Neural progenitor cell (in vitro differentiated cells): ENCODE results near the gene UBR4. TPM values are rescaled to one million over a fixed set of nuclear protein-coding genes. Genes with fewer than 3 reads are reported as not detected.

Source experiments
- DNase-seq: peaks from one replicate; pipeline ENCODE4 v3.0.0-alpha.2; 2016; ENCODE audit warnings: low spot score
- H2AFZ ChIP-seq: fragments of 200-600 bp; sonication (generic); replicated peaks from 2 replicates; pipeline ENCODE4 v1.6.1; 2016; ENCODE audit warnings: antibody characterized with exemption
- H3F3A ChIP-seq: fragments of 200-600 bp; sonication (generic); 2 replicates; pipeline ENCODE4 v1.6.1; 2016; ENCODE audit warnings: antibody characterized with exemption, low read depth
- H3K27ac ChIP-seq: fragments of 200-600 bp; sonication (generic); 2 replicates; pipeline ENCODE4 v1.5.1; 2016; ENCODE audit warnings: mild to moderate bottlenecking
- H3K27me3 ChIP-seq: fragments of 200-600 bp; sonication (generic); 2 replicates; pipeline ENCODE4 v1.6.1; 2016; ENCODE audit warnings: mild to moderate bottlenecking, moderate library complexity
- H3K36me3 ChIP-seq: fragments of 200-600 bp; sonication (generic); 2 replicates; pipeline ENCODE4 v1.5.1; 2016
- H3K4me1 ChIP-seq: fragments of 200-600 bp; sonication (generic); 2 replicates; pipeline ENCODE4 v1.6.1; 2016; ENCODE audit warnings: mixed run types
- H3K4me2 ChIP-seq: fragments of 200-600 bp; sonication (generic); 2 replicates; pipeline ENCODE4 v1.6.1; 2016
- H3K4me3 ChIP-seq: fragments of 200-600 bp; sonication (generic); 2 replicates; pipeline ENCODE4 v1.5.1; 2016
- H3K79me2 ChIP-seq: fragments of 200-600 bp; sonication (generic); 2 replicates; pipeline ENCODE4 v1.6.1; 2016; ENCODE audit warnings: low read depth
- H3K9ac ChIP-seq: fragments of 200-600 bp; sonication (generic); 2 replicates; pipeline ENCODE4 v1.6.1; 2016
- H3K9me3 ChIP-seq: fragments of 200-600 bp; sonication (generic); 2 replicates; pipeline ENCODE4 v1.5.1; 2016; ENCODE audit warnings: low read depth
- H4K20me1 ChIP-seq: fragments of 200-600 bp; sonication (generic); 2 replicates; pipeline ENCODE4 v1.6.1; 2016; ENCODE audit warnings: low read depth
- H3K27ac Mint-ChIP-seq: 3 replicates; pipeline ENCODE4 v1.8.0; 2021; ENCODE audit warnings: mixed read lengths
- H3K27me3 Mint-ChIP-seq: 2 replicates; pipeline ENCODE4 v1.8.0; 2022; ENCODE audit warnings: low read depth, mild to moderate bottlenecking, inconsistent platforms, moderate library complexity, mixed read lengths; ENCODE audit not compliant: insufficient read depth
- H3K36me3 Mint-ChIP-seq: 3 replicates; pipeline ENCODE4 v1.8.0; 2021; ENCODE audit warnings: mixed read lengths
- H3K4me1 Mint-ChIP-seq: 3 replicates; pipeline ENCODE4 v1.8.0; 2021; ENCODE audit warnings: mixed read lengths
- H3K4me3 Mint-ChIP-seq: 3 replicates; pipeline ENCODE4 v1.8.0; 2021; ENCODE audit warnings: mild to moderate bottlenecking, moderate library complexity, mixed read lengths
- H3K9me3 Mint-ChIP-seq: 3 replicates; pipeline ENCODE4 v1.8.0; 2020; ENCODE audit warnings: mixed read lengths
- CTCF ChIP-seq: fragments of 200-600 bp; sonication (generic); IDR thresholded peaks from 2 replicates; pipeline ENCODE4 v1.5.1; 2017; ENCODE audit warnings: antibody characterized with exemption, mild to moderate bottlenecking
- EZH2 ChIP-seq: fragments of 200-600 bp; sonication (generic); IDR thresholded peaks from 2 replicates; pipeline ENCODE4 v1.6.1; 2017; ENCODE audit warnings: antibody characterized with exemption, mild to moderate bottlenecking, moderate library complexity
- EZH2phosphoT487 ChIP-seq: fragments of 200-600 bp; sonication (generic); IDR thresholded peaks from 2 replicates; pipeline ENCODE4 v1.6.1; 2017; ENCODE audit warnings: antibody characterized with exemption
- total RNA-seq: library from RNA; depleted of rRNA; stranded (reverse); fragments of >200 nt; gene quantifications from 2 replicates; pipeline ENCODE4 v1.2.3, GENCODE V29; 2015; ENCODE audit warnings: low replicate concordance

Gene UBR4
- total RNA-seq, 1 donor from 2014 or later = 71.2 TPM

DNA sequence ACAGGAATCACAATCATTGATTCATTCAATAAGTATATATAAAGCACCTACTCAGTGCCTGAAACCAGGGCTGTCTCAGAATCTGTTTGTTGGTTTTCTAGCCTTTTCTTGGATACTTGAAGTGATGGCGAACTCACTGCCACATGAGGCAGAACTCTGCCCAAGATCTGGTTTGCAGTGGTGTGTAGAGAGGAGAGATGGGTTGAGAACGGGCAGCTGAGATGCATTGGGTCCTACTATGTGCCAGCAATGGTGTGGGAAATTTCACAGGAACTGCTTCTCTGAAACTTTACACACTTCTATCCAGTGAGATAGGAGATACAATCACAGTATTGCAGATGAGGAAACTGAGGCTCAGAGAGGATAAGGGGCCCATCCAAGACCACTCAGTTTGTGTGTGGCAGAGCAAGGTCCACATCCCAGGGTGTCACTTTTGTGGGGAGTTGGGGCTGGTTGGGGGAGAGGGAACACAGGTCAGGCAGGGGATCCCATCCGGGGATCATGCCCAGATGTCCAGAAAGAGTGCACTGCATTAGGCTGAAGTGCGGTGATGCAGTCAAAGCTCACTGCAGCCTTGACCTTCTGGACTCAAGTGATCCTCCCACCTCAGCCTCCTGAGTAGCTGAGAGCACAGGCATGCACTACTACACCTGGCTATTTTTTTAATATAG is 169.9 kb downstream of the UBR4 start:
- Histone ChIP-seq H3K9me3 (no peaks in the 10 kb centered on the region), H3K36me3 (no peaks in the 10 kb centered on the region), H3K27me3 (no peaks in the 10 kb centered on the region), H3K4me1 (peaks cover 3% of the 10 kb centered on the region), H3K4me2 (no peak overlapping the region), H3K4me3 (no peak overlapping the region), H3K79me2 (no peaks in the 10 kb centered on the region), H3K9ac (no peak overlapping the region), H3F3A (no peaks in the 10 kb centered on the region), H2AFZ (no peak overlapping the region), H4K20me1 (no peaks in the 10 kb centered on the region), H3K27ac (no peak overlapping the region)
- no peak for DNase-seq
- Mint-ChIP-seq H3K4me3 (no peak overlapping the region), H3K27me3 (peaks cover 2% of the 10 kb centered on the region), H3K27ac (no peak overlapping the region), H3K4me1 (peaks cover 11% of the 10 kb centered on the region), H3K9me3 (no peaks in the 10 kb centered on the region), H3K36me3 (no peaks in the 10 kb centered on the region)
- TF ChIP-seq EZH2 (no peak), EZH2phosphoT487 (no peak)

DNA sequence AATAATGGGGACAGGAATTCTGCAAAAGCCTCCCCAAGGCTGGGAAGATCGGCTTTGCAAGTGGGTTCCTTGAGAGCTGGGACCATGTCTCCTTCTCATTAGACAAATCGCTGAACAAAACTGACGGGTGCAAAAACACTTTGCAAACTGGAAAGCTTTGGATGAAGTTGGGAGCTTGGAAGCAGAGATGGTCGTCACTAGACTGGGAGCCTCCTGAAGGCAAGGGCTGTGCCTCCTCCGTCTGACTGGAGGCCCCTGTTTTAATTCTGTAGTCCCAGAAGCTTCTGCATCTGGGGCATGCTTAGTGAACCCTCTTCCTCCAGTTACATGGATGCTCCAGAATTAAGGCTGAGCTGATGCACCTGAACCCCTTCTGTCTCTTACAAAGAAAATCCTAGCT is 171.3 kb downstream of the UBR4 start:
- Mint-ChIP-seq H3K27me3 (peaks cover 2% of the 10 kb centered on the region), H3K27ac (no peak overlapping the region), H3K4me3 (no peak overlapping the region), H3K4me1 (peaks cover 11% of the 10 kb centered on the region), H3K9me3 (no peaks in the 10 kb centered on the region), H3K36me3 (no peaks in the 10 kb centered on the region)
- H4K20me1 ChIP-seq = no peaks in the 10 kb centered on the region
- no peaks in the 10 kb centered on the region for H3F3A ChIP-seq
- H2AFZ ChIP-seq = no peak overlapping the region
- H3K4me1 ChIP-seq = peaks cover 3% of the 10 kb centered on the region
- DNase-seq = no peak
- H3K9ac ChIP-seq = no peak overlapping the region
- no peak overlapping the region for H3K27ac ChIP-seq
- H3K36me3 ChIP-seq = no peaks in the 10 kb centered on the region
- H3K4me2 ChIP-seq = no peak overlapping the region
- TF ChIP-seq EZH2 (no peak), EZH2phosphoT487 (no peak), CTCF (no peak)
- H3K4me3 ChIP-seq = no peak overlapping the region
- no peaks in the 10 kb centered on the region for H3K79me2 ChIP-seq
- H3K9me3 ChIP-seq = no peaks in the 10 kb centered on the region
- H3K27me3 ChIP-seq = no peaks in the 10 kb centered on the region

GRCh38 chr1:19038096-19038495 is 172.0 kb downstream of the UBR4 start:
- no peak overlapping the region for H3K9ac ChIP-seq
- H3K27me3 ChIP-seq = no peaks in the 10 kb centered on the region
- no peak overlapping the region for H3K4me3 ChIP-seq
- H3K36me3 Mint-ChIP-seq = no peaks in the 10 kb centered on the region
- no peaks in the 10 kb centered on the region for H3K9me3 Mint-ChIP-seq
- H3K4me1 Mint-ChIP-seq = peaks cover 11% of the 10 kb centered on the region
- no peak overlapping the region for H3K27ac Mint-ChIP-seq
- H3K36me3 ChIP-seq = no peaks in the 10 kb centered on the region
- no peaks in the 10 kb centered on the region for H4K20me1 ChIP-seq
- H2AFZ ChIP-seq = no peak overlapping the region
- no peak overlapping the region for H3K27ac ChIP-seq
- peaks cover 2% of the 10 kb centered on the region for H3K27me3 Mint-ChIP-seq
- H3K4me2 ChIP-seq = no peak overlapping the region
- no peak overlapping the region for H3K4me3 Mint-ChIP-seq
- no peaks in the 10 kb centered on the region for H3K79me2 ChIP-seq
- TF ChIP-seq CTCF (no peak), EZH2phosphoT487 (no peak), EZH2 (no peak)
- no peaks in the 10 kb centered on the region for H3K9me3 ChIP-seq
- H3K4me1 ChIP-seq = no peaks in the 10 kb centered on the region
- H3F3A ChIP-seq = no peaks in the 10 kb centered on the region
- DNase-seq = no peak

- no peak for DNase-seq
These were observed 172.4 kb downstream of the UBR4 start for GRCh38 chr1:19037659-19038058.

More at GRCh38 chr1:19037659-19038058, 172.4 kb downstream of the UBR4 start:
- Histone ChIP-seq H3K9ac (no peak overlapping the region), H3K27ac (no peak overlapping the region), H3K79me2 (no peaks in the 10 kb centered on the region), H3K27me3 (no peaks in the 10 kb centered on the region), H4K20me1 (no peaks in the 10 kb centered on the region), H3K9me3 (no peaks in the 10 kb centered on the region), H2AFZ (no peak overlapping the region), H3K4me3 (no peak overlapping the region), H3F3A (no peaks in the 10 kb centered on the region), H3K36me3 (no peaks in the 10 kb centered on the region), H3K4me2 (no peak overlapping the region), H3K4me1 (no peaks in the 10 kb centered on the region)
- TF ChIP-seq EZH2phosphoT487 (no peak), EZH2 (no peak), CTCF (no peak)
- Mint-ChIP-seq H3K4me1 (peaks cover 11% of the 10 kb centered on the region), H3K27ac (no peak overlapping the region), H3K36me3 (no peaks in the 10 kb centered on the region), H3K27me3 (peaks cover 2% of the 10 kb centered on the region), H3K9me3 (no peaks in the 10 kb centered on the region), H3K4me3 (no peak overlapping the region)
